DMS114 treated with DMSO at 0.1 percent for 48 hours (cell line): ENCODE data around the gene PIP4K2A.

Source experiments
- DNase-seq: peaks from one replicate; lab custom pipeline; 2025; ENCODE audit not compliant: unreplicated experiment; lab: John Stamatoyannopoulos, UW

Gene PIP4K2A

DNA sequence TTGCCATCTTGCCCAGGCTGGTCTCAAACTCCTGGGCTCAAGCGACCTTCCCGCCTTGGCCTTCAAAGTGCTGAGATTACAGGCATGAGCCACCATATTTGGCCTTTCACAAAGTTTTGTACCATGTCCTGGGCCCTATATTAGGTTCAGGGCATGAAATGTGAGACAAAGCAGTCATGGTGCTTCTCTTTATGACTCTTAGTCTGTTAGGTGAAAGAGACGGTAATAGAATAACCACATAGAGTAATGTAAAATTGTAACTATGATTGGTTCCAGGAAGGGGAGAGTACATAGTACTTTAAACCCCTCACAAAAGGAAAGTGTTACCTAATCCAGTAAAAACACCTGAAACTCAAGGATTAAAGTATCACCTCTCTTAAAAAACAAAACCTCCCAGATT is 224.4 kb downstream of the PIP4K2A start:
- no peak for DNase-seq

DNA sequence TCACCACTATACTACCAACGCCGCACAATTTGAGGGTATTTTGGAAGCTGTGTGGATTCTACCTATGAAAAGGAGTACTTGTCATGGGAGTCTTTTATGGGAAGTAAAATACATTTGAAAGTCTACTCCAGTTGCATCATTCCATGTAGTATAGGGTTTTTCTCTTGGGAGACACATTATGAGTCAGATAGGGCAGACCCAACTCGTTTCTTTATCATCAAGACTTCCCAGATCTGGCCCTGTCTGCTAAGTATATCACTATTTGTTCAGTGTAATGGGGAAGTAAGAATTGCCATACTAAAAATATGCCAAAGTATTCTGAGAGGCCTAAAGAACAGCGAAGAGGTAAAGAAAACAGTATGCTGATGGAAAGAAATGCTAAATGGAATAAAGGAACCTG is 224.9 kb downstream of the PIP4K2A start:
- DNase-seq, result no peak

DNA sequence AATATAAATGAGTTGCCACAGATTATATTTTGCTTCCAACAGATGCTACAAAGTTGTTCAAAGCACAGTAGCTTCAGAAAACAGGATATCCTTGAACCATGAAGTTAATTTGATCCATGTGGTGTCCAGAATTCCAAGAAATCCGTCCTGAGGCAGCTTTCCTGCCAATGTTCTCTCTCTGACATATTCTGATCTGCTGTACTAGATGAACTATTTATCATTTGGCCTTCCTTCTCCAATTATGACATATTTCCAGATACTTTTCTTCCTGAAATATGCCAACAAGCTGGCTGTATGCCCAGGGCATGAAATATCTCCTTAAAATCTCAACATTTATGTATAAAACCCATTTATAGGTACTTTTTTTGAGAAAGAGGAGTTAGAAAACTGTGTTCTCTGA is 227.9 kb downstream of the PIP4K2A start:
- DNase-seq, result no peak
